HFF-Myc (cell line): ENCODE data around the gene ABLIM1.

ENCODE experiments used
- DNase-seq: peaks from one replicate; pipeline ENCODE4 v3.0.0-alpha.2; 2011; ENCODE audit warnings: low read depth; ENCODE audit errors: extremely low read depth
- H3K4me3 ChIP-seq: replicated peaks from 2 replicates; pipeline ENCODE4 v1.5.1; 2011; ENCODE audit warnings: low read depth, mild to moderate bottlenecking, control low read depth, low read length
- TF ChIP-seq, protein P1 (sequence below): IDR thresholded peaks from 2 replicates; pipeline ENCODE4 v1.5.1; 2012; ENCODE audit warnings: mild to moderate bottlenecking, low read depth, low read length, control low read depth; ENCODE audit errors: missing control alignments

ABLIM1 gene

DNA sequence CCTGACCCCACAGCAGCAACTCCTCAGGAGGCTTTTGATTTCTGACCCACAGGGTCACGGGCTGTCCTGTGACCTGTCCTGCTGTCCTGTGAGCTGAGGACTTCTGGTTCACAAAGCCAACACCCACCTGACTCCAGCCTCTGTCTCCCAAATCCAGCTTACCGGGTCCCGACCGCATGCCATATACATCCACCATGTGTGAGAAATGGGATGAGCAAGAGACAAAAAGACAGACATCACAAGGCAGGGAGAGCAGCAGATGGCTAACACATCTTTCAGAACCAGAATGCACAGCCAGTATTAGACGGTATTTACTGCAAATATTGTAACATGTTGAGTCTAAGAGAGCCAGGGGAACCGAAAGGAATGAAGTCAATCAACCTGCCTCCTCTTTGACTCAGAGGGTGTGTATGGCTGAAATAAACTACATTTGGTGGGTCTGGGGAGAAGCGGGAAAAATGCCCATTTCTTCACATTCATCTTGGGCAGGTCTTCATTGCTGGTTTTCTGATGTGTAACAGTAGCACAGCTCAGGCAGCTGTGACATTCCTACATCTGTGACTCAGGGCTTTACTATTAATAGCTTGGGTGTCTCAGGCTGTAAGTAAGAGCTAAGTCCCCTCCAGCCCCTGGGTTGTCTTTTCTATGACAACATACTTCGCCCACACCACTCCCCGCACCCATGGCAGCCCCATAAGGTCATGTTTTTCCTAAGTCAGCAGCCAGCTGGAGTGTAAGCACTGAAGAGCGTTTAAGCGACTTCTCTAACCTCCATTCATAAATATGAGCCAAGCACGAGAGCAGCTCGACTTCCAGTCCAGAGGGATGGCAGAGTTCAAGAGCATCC is 25.0 kb downstream of the ABLIM1 start:
- TF ChIP-seq, protein P1, sequence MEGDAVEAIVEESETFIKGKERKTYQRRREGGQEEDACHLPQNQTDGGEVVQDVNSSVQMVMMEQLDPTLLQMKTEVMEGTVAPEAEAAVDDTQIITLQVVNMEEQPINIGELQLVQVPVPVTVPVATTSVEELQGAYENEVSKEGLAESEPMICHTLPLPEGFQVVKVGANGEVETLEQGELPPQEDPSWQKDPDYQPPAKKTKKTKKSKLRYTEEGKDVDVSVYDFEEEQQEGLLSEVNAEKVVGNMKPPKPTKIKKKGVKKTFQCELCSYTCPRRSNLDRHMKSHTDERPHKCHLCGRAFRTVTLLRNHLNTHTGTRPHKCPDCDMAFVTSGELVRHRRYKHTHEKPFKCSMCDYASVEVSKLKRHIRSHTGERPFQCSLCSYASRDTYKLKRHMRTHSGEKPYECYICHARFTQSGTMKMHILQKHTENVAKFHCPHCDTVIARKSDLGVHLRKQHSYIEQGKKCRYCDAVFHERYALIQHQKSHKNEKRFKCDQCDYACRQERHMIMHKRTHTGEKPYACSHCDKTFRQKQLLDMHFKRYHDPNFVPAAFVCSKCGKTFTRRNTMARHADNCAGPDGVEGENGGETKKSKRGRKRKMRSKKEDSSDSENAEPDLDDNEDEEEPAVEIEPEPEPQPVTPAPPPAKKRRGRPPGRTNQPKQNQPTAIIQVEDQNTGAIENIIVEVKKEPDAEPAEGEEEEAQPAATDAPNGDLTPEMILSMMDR, result no peak
- H3K4me3 ChIP-seq, result peak overlapping the region; percentile 48
- DNase-seq, result peak; percentile 66

- no peak for DNase-seq
- H3K4me3 ChIP-seq, result peak overlapping the region; percentile 48
- TF ChIP-seq, protein P1, result no peak
Measured at GRCh38 chr10:114631666-114632417, 26.2 kb downstream of the ABLIM1 start.

GRCh38 chr10:114631090-114631665 is 26.9 kb downstream of the ABLIM1 start:
- H3K4me3 ChIP-seq, result peak overlapping the region; percentile 48

DNA sequence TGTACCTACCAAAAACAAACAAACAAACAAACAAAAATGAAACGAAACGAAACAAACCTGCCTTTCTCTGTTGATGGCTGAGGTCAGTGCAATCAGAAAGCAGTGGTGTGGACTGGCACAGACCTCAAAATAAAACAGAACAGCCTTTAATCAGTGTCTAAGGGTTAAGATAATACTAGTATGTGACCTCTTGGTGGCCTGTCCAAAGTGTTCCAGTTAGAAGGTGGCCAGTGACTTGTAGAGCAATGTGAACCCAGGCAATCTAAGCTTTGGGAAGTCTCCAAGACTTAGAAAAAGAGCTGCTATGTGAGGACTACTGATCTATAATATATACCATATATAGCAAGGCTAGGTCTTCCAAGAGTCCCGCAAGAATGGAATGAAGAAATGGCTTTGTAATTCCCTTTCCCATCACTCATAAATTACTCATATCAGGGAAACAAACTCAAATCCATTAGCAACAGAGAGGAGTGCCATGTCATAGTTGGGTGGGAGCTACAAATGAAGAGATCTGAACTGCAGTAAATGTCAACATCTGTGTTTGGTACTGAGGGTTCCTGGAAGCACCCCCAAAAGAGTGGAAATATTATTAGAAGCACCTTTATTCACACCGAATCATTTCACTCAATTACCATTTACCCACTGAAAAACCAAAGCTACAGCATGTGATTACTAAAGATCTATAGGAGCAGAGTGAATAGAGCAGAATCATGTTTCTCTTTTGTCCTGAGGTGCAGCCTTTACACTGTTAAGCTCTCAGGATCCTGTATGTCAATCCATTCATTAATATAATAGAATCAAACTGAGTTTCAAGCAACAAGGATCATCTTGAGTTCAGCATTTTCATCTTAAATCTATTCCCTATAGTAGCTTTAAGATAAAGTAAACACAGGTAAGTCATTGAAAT is 28.0 kb downstream of the ABLIM1 start:
- TF ChIP-seq, protein P1, result no peak
- no peak overlapping the region for H3K4me3 ChIP-seq
- DNase-seq, result no peak

More at GRCh38 chr10:114631090-114631665, 26.9 kb downstream of the ABLIM1 start:
- no peak for DNase-seq
- TF ChIP-seq, protein P1, result no peak

DNA sequence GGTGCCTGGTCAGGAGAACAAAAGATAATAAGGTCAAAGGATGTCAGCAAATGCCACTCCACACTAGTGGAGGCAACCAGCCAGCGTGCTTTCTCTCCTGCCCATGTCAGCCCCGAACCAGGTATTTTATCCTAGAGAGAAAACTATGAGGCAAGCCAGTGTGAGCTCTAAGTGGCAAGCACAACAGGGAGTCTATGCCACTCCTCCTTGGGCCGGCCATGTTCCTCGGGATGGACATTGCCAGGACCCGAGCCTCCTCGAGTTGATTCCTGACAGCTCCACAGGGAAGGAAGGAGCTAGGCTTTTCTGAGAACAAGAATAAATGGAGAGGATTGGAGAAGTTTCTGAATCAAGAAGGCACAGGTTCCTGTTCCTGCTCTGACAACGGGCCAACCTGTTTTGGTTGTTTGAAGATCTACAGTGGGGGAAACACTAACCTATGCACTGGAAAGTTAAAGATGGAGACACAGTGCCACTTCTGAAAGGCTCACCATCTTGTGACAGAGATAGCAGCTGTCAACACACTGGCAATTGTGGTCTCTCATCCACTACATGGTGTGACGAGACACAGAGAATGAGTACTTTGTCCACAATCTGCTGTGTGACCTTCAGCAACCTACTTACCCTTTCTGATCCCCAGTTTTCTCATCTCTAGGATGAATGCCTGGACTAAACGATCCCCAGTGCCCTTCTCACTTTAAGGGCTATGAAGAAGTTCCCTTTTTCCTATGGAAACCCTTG is 28.8 kb downstream of the ABLIM1 start:
- H3K4me3 ChIP-seq, result no peak overlapping the region
- TF ChIP-seq, protein P1, result no peak

More for the DNA sequence above, 28.8 kb downstream of the ABLIM1 start:
- no peak for DNase-seq
